ENCODE data around the gene CELF2.

The CELF2 gene

DNA sequence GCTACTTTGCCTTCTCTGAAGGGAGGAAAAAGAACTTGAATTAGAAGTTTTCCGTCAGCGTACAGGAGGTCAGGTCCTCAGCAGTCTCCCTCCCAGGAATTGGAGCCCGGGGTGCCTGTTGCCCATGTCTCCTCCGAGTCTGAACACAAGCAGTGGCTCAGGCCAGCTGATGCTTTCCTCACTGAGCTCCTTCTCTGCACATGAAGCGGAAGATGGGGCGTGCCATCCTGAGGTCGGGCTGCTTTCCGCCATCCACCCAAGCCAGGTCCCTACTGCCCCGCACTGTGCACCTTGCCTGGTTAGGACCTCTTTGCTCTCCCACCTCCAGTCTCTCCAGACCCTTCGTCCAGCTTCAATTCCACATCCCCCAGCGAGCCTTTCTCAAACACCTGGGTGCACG lies 237.5 kb downstream of the CELF2 start:
- DNase-seq = no peak

DNA sequence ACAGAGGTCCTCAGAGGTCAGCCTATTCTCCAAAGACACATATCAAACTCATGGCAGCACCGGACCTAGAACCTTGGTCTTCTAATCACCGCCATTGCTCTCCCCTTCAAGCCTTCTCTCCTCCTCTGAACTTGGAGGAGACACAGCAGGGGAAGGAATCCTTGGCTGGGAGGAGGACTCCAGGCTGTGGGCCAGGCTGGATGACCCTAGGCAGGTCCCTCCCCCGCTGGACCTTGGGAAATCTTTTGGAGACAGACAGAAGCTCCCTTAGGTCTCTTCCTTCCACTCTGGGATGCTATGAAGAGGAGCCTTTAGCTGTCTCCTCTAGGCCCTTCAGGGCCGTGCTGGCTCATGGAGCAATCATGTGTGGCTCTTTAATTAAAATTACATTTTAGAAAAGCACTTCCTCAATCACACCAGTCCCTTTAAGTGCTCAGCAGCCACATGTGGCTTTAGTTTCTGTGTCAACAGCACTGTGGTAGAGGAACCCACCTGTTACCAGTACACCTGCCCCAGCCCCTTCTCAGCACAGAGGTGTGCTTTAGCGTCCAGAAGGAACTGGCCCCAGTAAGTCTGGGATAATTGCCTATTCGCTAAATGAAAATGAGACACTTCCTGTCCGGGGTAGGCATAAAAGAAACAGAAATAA lies 238.2 kb downstream of the CELF2 start:
- peak; percentile 7 to 8 for DNase-seq

DNA sequence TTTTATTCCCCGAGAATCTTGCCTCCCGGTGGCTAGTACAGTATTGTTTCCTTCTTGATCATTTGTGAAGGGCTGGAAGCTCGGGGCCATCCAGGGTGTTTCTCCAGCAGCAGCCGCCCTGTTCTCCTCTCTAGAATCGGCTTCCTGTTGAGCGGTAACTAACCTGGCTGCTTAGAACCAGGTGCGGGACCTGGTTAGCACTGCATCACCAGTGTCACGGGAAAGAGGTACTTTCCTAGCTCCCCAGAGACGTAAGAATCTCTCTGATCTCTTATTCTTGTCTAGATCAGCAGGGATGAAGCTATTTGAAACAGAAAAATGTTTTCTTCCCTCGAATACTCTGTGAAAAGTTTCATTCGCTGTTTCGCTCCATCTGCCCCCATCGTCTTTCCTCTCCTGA lies 239.2 kb downstream of the CELF2 start:
- no peak for DNase-seq

DNA sequence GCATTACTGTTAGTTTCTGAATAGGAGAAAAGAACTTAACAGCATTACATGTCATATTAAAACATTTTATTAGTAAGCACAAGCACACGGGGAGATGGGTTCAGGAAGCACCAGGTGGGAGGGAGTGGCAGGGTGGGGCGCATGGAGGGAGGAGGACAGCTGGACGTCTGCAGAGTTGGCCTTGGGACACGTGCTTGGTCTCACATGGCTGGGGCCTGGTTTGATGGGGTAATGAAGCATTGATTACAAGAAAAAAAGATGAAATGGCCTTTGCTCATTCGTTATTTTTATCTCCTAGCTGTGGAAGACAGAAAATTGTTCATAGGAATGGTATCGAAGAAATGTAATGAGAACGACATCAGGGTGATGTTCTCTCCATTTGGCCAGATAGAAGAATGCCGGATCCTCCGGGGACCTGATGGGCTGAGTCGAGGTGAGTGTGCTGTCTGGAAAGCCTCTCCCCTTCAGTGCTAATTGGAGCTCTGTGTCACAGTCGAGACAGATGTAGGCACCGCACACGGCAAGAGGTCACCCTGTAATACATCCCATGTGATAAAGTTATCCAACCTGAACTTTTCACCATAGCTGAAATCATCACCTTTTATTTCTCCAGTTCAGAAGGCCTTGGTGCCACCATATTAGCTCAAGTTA lies 239.9 kb downstream of the CELF2 start:
- DNase-seq = no peak

DNA sequence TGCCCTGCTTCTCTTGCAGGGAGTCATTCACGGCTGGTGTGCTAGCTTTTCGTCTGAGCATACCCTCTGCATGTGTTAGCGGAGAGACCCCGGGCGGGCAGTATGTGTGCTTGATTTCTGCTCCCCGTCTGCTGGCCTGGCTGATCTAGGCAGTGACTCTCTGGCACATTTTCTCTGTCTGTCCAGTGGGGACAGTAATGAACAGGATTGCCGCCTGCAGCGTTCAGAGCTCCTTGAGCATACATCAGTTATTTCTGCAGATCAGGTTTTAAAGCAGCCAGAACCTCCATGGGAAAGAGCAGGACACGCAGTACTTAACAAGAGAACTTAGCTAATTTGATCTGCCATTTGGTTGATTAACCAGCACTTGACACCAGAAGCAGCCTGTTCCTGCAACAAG lies 242.5 kb downstream of the CELF2 start:
- no peak for DNase-seq

- no peak for DNase-seq
Observed at GRCh38 chr10:11261143-11261542, 243.5 kb downstream of the CELF2 start.

DNA sequence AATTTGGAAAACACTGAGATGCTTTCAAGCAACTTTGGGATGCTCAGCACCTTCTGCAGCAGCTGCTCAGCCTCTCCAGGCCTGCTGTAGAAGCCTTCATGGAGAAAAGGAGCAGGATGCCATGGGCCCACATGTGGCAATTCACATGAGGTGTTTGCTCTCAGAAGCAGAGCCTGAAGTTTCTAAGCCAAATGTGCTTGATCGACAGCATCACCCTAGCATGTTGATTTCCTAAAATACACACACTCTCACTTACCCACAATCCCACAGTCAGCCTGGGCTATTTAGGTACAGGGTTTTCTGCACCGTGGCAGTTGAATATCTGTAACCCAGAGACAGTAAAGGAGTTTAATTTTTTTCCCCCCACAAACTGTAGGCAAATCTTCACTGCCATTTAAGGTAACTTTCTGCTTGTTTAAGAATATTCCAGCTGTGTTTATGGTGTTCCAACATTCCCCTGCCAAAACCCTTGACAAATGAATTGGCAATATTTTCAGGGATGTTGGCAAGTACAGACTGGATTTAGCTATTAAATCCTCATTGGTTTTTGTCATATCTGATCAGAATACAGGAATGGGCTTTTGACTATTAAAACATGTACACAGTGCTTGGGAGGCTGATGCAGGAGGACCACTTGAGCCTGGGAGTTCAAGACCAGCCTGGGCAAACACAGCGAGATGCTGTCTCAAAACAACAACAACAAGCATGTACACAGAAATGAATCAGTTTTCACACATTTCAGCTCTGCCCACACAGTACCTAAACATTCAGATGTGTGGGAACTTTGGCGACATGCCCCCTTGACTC lies 244.2 kb downstream of the CELF2 start:
- DNase-seq = no peak

DNA sequence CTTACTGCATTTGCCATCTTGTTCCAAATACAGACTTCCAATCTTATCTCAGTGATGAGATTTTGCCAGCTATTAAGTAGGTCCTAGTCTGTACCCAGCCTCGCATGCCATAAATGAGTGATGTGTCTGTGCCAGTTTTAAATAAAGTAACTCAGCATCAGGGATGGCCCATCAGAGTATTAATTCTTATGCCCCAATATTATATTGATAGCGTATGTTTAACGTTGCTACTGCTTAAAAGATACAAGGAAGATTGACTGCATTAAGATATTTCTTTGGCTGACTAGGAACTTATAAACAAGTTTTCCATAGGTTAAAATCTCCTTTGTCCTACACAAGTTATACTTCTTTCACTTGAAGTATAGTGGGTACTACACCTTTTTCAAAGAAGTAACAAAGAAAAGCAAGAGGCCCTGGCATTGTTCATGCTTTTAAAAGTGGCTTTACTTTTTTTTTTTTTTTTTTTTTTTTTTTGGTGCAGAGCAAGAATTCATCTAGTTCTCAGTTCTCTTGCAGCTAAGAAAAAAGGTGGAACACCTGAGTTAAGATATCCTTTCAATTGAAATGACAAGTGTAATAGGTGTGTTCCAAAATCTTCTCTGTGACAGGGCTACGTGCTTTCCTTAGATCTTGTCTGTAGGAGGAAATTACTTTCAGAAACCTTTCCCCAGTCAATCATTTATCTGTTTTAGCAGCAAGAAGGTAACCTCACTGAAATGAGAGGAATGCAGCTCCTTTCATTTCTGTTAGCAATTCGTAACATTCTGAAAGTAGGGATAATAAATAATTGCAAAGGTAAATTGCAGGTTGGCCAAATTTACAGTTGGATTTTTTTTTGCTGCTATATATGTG lies 245.0 kb downstream of the CELF2 start:
- no peak for DNase-seq

DNA sequence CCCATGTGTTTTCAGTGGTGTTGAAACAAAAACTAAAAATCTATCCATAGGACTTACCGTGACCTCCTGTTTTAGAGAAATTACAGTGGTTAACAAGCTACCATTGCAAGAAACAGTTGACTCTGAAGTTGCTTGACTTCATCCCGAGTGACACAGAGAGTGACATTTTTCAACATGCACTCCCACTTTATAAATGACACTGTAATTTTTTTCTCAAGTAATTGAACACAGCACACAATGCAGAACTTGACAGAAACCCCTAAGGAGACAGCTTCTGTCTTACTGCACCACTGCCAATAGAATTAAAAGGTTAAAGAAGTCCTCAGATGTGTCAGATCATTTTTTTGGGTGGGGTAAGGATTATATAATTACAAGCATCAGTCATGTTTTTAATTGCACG lies 246.1 kb downstream of the CELF2 start:
- DNase-seq = no peak

GRCh38 chr10:11264296-11265048 lies 246.8 kb downstream of the CELF2 start:
- DNase-seq = no peak

- no peak for DNase-seq
Observed at GRCh38 chr10:11265484-11265883, 247.8 kb downstream of the CELF2 start.

DNA sequence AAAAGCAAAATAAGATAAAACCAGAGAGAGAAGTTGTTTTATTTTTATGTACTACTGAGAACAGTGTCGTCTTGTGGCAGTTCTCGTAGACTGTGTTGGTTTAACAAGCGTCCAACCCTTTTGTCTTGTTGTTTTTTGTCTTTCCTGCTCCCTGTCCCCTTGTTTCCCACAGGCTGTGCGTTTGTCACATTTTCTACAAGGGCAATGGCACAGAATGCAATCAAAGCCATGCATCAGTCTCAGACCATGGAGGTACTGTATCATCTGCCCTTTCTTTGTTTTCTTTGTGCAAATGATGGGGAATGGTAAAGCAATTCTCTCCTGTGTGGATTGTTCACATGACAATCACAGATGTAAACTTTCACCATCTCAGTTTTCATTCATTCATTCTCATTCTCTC lies 248.8 kb downstream of the CELF2 start:
- DNase-seq = no peak

GRCh38 chr10:11270135-11270857 lies 252.6 kb downstream of the CELF2 start:
- DNase-seq = peak in 1 of 2 donors; percentile 44

GRCh38 chr10:11270858-11271179 lies 253.1 kb downstream of the CELF2 start:
- no peak for DNase-seq

GRCh38 chr10:11272915-11273389 lies 255.3 kb downstream of the CELF2 start:
- DNase-seq = peak; percentile 47 to 68

- DNase-seq = no peak
Observed at GRCh38 chr10:11274452-11274851, 256.8 kb downstream of the CELF2 start.

- DNase-seq = no peak
Observed at GRCh38 chr10:11275651-11276050, 258.0 kb downstream of the CELF2 start.

DNA sequence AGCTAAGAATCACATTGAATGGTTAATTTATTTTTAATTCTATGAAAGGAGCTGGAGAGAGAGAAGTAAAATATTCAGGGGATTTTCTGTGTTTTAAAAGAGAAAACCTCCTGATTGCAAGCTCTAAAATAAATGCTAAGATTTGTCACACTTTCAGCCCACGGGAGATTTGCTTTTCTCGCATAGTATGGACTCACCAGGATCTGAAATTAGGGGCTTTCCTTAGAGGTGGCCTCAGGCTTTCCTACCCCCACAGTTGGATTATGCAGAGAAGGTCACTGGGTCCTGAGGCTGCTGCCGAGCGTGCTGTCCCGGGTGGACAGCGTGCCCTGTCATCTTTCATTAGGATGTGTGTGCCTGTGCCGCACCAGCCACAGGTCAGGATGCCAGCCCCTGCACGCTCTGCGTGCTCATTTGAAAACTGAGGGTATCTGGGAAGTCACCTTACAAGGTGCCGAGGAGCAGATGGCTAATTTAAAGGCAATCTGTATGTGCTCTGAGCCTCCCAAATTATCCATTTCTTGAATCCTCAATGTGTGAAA lies 258.8 kb downstream of the CELF2 start:
- no peak for DNase-seq

DNA sequence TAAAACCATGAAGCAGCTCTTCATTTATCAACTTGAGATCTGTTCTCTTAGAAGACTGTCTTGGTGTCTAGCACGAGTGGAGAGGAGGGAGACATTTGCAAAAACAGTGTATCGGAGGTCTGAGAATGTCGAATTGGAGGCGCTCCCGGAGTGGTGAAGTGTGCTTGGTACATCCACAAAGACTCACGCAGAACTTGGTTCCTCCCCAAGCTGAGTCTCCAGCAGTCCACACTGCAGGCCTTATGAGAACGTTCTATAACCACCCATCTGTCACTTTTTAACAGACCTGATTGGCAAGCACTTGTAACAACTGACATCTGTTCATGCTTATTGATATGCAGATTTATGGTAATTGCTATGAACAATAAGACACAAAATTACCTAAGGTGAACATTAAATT lies 261.6 kb downstream of the CELF2 start:
- no peak for DNase-seq

GRCh38 chr10:11280187-11280932 lies 262.7 kb downstream of the CELF2 start:
- DNase-seq = no peak

All from inflammatory macrophage (primary cell).